GM23338 (cell line): ENCODE measurements around the gene RASL11A.

Experiments used
- EZH2 ChIP-seq: fragments of 200-600 bp; sonication (generic); IDR thresholded peaks from one replicate; pipeline ENCODE4 v1.8.0; 2017; ENCODE audit warnings: antibody characterized with exemption, mild to moderate bottlenecking, low read depth; ENCODE audit not compliant: unreplicated experiment
- EZH2phosphoT487 ChIP-seq: fragments of 200-600 bp; sonication (generic); IDR thresholded peaks from one replicate; pipeline ENCODE4 v1.8.1; 2018; ENCODE audit warnings: antibody characterized with exemption; ENCODE audit not compliant: unreplicated experiment
- TF ChIP-seq, protein P1 (sequence below), 2 experiments: fragments of 200-600 bp in 1 of 2; sonication (generic) in 1 of 2; conservative IDR thresholded peaks; 2 replicates each; pipeline versions ENCODE4 v1.5.1 to v1.6.1; 2016 to 2017; ENCODE audit warnings: antibody characterized with exemption in 2 of 2, low read depth in 2 of 2, mild to moderate bottlenecking in 2 of 2, moderate library complexity in 1 of 2
- TF ChIP-seq, protein P2 (sequence below): IDR thresholded peaks from one replicate; pipeline ENCODE4 v1.6.1; 2018; ENCODE audit warnings: antibody characterized with exemption; ENCODE audit not compliant: unreplicated experiment
- TF ChIP-seq, protein P3 (sequence below): fragments of 250-450 bp; sonication (Bioruptor Pico); IDR thresholded peaks from 2 replicates; pipeline ENCODE4 v1.5.0; 2020; ENCODE audit warnings: mild to moderate bottlenecking, moderate library complexity

DNA sequence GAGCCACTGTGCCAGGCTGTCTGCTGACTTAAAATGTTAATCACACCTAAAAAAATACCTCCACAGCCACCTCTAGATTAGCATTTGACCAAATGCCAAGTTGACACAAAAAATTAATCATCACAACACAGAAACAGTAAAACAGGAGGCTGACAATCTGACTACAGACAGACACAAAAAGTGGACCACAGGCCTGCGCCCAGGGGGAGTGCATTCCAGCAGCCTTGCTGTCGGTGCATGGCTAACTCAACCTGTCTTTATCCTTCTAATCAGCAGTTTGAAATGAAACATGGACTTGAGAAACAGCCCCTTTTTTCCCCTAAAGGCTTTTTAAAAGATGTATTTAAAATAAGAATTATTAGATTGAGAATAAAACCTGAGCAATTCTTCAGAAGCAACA lies 34.0 kb downstream of the RASL11A start:
- TF ChIP-seq, protein P1, sequence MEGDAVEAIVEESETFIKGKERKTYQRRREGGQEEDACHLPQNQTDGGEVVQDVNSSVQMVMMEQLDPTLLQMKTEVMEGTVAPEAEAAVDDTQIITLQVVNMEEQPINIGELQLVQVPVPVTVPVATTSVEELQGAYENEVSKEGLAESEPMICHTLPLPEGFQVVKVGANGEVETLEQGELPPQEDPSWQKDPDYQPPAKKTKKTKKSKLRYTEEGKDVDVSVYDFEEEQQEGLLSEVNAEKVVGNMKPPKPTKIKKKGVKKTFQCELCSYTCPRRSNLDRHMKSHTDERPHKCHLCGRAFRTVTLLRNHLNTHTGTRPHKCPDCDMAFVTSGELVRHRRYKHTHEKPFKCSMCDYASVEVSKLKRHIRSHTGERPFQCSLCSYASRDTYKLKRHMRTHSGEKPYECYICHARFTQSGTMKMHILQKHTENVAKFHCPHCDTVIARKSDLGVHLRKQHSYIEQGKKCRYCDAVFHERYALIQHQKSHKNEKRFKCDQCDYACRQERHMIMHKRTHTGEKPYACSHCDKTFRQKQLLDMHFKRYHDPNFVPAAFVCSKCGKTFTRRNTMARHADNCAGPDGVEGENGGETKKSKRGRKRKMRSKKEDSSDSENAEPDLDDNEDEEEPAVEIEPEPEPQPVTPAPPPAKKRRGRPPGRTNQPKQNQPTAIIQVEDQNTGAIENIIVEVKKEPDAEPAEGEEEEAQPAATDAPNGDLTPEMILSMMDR (conservative IDR thresholded peaks at IDR 0.05; ENCODE audit: low read depth in 2 of 2), result no peak
- TF ChIP-seq, protein P2, sequence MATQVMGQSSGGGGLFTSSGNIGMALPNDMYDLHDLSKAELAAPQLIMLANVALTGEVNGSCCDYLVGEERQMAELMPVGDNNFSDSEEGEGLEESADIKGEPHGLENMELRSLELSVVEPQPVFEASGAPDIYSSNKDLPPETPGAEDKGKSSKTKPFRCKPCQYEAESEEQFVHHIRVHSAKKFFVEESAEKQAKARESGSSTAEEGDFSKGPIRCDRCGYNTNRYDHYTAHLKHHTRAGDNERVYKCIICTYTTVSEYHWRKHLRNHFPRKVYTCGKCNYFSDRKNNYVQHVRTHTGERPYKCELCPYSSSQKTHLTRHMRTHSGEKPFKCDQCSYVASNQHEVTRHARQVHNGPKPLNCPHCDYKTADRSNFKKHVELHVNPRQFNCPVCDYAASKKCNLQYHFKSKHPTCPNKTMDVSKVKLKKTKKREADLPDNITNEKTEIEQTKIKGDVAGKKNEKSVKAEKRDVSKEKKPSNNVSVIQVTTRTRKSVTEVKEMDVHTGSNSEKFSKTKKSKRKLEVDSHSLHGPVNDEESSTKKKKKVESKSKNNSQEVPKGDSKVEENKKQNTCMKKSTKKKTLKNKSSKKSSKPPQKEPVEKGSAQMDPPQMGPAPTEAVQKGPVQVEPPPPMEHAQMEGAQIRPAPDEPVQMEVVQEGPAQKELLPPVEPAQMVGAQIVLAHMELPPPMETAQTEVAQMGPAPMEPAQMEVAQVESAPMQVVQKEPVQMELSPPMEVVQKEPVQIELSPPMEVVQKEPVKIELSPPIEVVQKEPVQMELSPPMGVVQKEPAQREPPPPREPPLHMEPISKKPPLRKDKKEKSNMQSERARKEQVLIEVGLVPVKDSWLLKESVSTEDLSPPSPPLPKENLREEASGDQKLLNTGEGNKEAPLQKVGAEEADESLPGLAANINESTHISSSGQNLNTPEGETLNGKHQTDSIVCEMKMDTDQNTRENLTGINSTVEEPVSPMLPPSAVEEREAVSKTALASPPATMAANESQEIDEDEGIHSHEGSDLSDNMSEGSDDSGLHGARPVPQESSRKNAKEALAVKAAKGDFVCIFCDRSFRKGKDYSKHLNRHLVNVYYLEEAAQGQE, result no peak
- no peak for TF ChIP-seq EZH2
- TF ChIP-seq, protein P3, sequence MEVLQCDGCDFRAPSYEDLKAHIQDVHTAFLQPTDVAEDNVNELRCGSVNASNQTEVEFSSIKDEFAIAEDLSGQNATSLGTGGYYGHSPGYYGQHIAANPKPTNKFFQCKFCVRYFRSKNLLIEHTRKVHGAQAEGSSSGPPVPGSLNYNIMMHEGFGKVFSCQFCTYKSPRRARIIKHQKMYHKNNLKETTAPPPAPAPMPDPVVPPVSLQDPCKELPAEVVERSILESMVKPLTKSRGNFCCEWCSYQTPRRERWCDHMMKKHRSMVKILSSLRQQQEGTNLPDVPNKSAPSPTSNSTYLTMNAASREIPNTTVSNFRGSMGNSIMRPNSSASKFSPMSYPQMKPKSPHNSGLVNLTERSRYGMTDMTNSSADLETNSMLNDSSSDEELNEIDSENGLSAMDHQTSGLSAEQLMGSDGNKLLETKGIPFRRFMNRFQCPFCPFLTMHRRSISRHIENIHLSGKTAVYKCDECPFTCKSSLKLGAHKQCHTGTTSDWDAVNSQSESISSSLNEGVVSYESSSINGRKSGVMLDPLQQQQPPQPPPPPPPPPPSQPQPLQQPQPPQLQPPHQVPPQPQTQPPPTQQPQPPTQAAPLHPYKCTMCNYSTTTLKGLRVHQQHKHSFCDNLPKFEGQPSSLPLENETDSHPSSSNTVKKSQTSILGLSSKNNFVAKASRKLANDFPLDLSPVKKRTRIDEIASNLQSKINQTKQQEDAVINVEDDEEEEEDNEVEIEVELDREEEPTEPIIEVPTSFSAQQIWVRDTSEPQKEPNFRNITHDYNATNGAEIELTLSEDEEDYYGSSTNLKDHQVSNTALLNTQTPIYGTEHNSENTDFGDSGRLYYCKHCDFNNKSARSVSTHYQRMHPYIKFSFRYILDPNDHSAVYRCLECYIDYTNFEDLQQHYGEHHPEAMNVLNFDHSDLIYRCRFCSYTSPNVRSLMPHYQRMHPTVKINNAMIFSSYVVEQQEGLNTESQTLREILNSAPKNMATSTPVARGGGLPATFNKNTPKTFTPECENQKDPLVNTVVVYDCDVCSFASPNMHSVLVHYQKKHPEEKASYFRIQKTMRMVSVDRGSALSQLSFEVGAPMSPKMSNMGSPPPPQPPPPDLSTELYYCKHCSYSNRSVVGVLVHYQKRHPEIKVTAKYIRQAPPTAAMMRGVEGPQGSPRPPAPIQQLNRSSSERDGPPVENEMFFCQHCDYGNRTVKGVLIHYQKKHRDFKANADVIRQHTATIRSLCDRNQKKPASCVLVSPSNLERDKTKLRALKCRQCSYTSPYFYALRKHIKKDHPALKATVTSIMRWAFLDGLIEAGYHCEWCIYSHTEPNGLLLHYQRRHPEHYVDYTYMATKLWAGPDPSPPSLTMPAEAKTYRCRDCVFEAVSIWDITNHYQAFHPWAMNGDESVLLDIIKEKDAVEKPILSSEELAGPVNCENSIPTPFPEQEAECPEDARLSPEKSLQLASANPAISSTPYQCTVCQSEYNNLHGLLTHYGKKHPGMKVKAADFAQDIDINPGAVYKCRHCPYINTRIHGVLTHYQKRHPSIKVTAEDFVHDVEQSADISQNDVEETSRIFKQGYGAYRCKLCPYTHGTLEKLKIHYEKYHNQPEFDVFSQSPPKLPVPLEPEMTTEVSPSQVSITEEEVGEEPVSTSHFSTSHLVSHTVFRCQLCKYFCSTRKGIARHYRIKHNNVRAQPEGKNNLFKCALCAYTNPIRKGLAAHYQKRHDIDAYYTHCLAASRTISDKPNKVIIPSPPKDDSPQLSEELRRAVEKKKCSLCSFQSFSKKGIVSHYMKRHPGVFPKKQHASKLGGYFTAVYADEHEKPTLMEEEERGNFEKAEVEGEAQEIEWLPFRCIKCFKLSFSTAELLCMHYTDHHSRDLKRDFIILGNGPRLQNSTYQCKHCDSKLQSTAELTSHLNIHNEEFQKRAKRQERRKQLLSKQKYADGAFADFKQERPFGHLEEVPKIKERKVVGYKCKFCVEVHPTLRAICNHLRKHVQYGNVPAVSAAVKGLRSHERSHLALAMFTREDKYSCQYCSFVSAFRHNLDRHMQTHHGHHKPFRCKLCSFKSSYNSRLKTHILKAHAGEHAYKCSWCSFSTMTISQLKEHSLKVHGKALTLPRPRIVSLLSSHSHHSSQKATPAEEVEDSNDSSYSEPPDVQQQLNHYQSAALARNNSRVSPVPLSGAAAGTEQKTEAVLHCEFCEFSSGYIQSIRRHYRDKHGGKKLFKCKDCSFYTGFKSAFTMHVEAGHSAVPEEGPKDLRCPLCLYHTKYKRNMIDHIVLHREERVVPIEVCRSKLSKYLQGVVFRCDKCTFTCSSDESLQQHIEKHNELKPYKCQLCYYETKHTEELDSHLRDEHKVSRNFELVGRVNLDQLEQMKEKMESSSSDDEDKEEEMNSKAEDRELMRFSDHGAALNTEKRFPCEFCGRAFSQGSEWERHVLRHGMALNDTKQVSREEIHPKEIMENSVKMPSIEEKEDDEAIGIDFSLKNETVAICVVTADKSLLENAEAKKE (CRISPR knock-in tag), result no peak
- TF ChIP-seq EZH2phosphoT487, result no peak
